Suprapubic skin (tissue), 4 donors: ENCODE measurements around the gene TAPT1.

ENCODE experiments used
- CTCF ChIP-seq, 2 donors: fragments of 200-600 bp in 1 of 2; fragments of 450-650 bp in 1 of 2; sonication (generic) in 1 of 2; IDR thresholded peaks; one replicate each; pipeline ENCODE4 v1.5.1; 2016 to 2019; ENCODE audit warnings: antibody characterized with exemption in 2 of 2, mild to moderate bottlenecking in 1 of 2, moderate library complexity in 1 of 2
- EP300 ChIP-seq: sonication (generic); formaldehyde crosslinking; IDR thresholded peaks from one replicate; pipeline ENCODE4 v1.6.1; 2017; ENCODE audit warnings: antibody characterized with exemption
- POLR2A ChIP-seq, 2 donors: fragments of 450-650 bp; IDR thresholded peaks; one replicate each; pipeline ENCODE4 v1.6.1; 2017; ENCODE audit warnings: antibody characterized with exemption in 2 of 2, mild to moderate bottlenecking in 2 of 2, moderate library complexity in 2 of 2
- POLR2AphosphoS5 ChIP-seq, 3 donors: sonication (generic); formaldehyde crosslinking; IDR thresholded peaks; one replicate each; pipeline ENCODE4 v1.6.1; 2017; ENCODE audit warnings: antibody characterized with exemption in 3 of 3

GRCh38 chr4:16168710-16169388 lies 57.4 kb downstream of the TAPT1 start:
- TF ChIP-seq CTCF (IDR thresholded peaks at IDR 0.05) (no peak), POLR2A (IDR thresholded peaks at IDR 0.05) (no peak), EP300 (no peak), POLR2AphosphoS5 (IDR thresholded peaks at IDR 0.05) (no peak)
